Astrocyte (in vitro differentiated cells and primary cell): ENCODE measurements around the gene CELF2.

Source experiments
- CTCF ChIP-seq: IDR thresholded peaks from 2 replicates; pipeline ENCODE4 v1.5.1; 2011; ENCODE audit warnings: low read depth, mild to moderate bottlenecking, inconsistent platforms, low read length, moderate library complexity; ENCODE audit not compliant: insufficient read depth
- EZH2 ChIP-seq: IDR thresholded peaks from 2 replicates; pipeline ENCODE4 v1.6.1; 2012; ENCODE audit warnings: mild to moderate bottlenecking, low read length, inconsistent platforms; ENCODE audit not compliant: insufficient read depth

- no peak for TF ChIP-seq CTCF
- no peak for TF ChIP-seq EZH2
Measured at GRCh38 chr10:11336722-11337162, 319.1 kb downstream of the CELF2 start.
